GM21367 (cell line): ENCODE measurements around the gene NOL3.
A peak's percentile ranks its signal among the peaks of the same experiment; 100 is the strongest.

Source experiments
- ATAC-seq: cut with Tn5 transposase; IDR thresholded peaks from one replicate; pipeline ENCODE4 v1.9.1; 2021; ENCODE audit not compliant: unreplicated experiment

The NOL3 gene

DNA sequence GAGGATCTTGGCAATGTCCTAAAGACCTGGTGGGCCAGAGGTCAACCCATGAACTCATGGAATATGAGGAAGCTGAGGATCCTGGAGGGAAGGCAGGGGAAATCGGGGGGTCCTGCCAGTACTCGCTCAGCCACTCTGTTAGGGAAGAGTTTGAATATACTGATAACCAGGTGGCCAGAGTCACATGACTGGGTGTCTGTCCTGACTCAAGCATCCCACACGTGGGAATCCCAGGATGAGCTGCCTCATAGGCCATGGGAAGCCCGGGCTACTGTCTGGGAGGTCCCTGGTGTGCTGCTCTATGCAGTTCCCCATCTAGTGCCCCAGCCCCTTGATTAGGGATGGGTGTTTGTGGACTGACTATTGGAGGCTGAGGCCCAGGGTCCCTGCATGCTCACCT is 18.0 kb downstream of the NOL3 start:
- ATAC-seq = no peak

DNA sequence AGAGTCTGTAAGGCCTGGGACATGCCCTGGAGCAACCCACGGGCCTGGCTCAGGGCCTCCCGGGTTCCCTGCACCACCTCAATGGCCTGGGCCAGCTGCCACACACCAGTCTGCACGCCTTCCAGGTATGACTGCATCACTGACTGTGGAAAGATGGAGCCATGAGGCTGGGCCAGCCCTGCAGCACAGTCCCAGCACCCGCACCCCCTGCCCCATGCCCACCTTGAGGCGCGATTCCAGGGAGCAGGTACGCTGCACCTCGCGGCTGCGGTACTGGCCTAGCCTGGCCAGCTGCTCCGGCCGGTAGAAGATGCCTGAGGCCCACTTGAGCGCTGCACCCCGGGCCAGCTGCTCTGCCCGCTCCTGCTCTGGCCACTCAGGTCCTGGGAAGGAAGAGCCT is 18.5 kb downstream of the NOL3 start:
- ATAC-seq = no peak

DNA sequence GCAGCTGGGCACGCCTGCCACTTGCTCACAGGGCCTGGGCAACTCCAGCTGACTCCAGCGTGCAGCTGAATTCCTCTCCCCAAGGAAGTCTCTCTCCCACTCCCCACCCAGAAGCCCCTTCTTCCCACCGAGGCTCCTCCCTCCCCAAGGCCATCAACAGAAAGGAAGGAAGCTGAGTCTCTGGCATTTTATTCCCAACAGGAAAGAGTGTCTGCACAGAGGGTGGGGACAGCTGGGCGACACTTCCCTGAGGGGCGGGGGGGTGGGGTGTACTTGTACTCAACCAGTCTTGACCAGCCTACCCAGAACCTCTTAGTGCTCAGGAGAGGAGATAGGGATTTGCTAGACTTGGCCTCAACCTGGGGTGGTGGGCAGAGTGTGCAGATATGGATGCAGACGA is 19.7 kb downstream of the NOL3 start, which contains the start of gene EXOC3L1:
Gene EXOC3L1, minus strand, starts transcription at position 96 of the 400 bp plus-strand sequence. CDS start 460 bp downstream, outside the sequence.
- no peak for ATAC-seq

GRCh38 chr16:67190448-67191399 is 20.4 kb downstream of the NOL3 start:
- ATAC-seq = no peak

DNA sequence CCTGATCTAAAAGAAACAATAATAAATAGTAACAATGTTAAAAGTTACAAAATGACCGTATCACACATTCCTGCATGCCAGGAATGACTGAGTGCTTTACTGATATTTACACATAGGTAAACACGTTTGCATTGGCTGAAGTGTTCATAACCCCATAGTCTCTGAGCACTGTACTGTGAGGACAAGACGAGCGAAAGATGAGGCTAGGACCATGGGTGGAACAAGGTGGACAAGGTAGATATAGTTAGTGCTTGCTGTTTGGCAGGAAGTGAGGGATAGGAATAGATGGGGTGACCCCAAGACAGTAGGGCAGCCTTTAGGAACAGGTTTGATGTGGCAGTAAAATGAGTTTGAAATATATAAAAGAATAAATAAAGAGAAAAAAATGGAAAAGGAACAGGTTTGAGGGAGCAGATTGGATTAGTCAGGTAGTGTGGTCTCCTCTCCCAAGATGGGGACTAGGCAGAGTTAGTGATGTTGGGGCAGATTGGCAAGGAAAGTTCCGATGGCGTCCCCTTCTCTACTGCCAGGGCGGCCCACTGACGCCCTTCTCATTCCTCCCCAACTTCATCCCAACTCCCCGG is 21.2 kb downstream of the NOL3 start:
- no peak for ATAC-seq

DNA sequence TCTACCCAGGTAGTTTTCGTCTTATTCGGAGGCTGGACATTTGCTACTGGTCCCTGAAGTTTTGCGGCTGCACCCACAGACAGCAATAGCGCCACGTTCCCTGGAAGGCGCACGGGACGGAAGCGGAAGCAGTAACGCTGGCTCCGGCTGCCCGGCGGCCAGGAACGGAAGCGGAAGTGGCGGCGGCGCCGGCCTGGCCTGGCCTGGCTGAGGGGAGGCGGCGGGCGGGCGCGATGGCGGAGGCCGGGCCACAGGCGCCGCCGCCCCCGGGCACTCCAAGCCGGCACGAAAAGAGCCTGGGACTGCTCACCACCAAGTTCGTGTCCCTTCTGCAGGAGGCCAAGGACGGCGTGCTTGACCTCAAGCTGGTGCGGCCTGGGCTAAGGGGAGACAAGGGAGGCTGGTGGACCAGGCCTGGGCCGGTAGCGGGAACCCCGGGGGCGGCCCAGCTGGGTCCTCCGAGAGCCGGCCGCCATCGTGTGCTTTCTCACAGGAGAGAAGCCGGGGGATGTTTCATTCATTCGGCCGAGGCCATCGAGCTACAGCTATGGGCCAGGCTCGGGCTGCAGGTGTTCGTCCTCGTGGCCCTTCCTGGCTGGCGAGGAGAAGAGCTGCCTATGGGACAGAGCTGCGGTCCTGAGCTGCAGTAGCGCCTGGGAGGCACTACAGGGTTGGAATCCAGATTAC is 21.8 kb downstream of the NOL3 start, which contains the start of gene E2F4:
Gene E2F4, plus strand, starts transcription at position 161 of the 687 bp plus-strand sequence. Its CDS starts 73 bp downstream, at position 234.
- peak; percentile 75 for ATAC-seq

DNA sequence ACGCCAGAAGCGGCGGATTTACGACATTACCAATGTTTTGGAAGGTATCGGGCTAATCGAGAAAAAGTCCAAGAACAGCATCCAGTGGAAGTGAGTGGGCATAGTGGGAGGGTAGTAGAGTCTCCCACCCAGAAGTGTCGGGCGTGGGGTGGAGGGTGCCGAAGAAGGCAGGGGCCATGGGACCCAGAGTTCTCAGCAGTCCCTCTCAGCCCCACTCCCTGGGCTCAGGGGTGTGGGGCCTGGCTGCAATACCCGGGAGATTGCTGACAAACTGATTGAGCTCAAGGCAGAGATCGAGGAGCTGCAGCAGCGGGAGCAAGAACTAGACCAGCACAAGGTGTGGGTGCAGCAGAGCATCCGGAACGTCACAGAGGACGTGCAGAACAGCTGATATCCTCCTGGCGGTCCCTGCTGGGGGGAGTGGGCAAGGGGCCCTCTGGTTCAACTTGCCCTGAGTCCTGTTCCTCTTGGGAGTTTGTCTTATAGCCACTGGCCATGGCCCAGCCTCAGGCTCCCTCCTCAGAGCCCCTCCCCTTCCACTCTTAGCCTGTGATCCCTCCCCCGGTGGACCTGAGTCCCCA is 22.5 kb downstream of the NOL3 start:
- no peak for ATAC-seq

GRCh38 chr16:67193536-67193935 is 23.2 kb downstream of the NOL3 start:
- no peak for ATAC-seq

DNA sequence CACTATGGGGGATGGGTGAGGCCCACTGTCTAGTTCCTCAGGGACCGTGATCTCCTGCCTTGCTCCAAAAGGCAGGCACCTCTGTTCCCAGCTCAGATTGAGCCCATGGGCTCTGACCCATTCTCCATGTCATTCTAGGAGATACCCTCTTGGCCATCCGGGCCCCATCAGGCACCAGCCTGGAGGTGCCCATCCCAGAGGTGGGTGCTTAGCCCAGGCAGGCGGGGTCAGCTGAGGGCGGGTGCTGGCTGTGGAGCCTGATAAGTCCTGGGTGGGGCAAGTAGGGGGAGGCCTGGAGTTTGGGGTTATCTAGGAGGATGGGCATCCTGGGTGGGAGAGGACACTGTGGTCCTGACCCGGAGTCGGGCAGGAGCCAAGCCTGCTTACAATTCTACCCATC is 23.9 kb downstream of the NOL3 start:
- ATAC-seq = no peak

- ATAC-seq = no peak
These were observed 25.3 kb downstream of the NOL3 start for GRCh38 chr16:67195676-67196075.

DNA sequence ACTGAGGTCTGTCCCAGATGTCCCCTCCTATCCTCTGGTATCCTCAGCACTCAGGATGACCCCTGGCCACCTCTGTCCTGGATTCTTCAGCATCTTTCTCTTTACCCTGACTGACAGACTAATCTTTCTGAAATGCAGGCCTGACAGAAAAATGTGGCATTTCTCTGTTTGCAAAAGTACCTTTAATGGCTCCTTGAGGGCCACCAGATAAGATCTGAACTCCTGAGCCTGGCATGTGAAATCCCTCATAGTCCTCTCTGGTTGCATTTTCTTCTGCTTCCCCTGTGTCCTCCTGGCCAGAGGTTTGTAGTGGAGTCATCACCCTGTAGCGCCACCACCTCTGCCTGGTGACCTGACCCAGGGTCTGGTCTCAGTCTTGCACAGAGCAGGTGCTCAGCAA is 26.5 kb downstream of the NOL3 start:
- no peak for ATAC-seq

GRCh38 chr16:67197704-67198103 is 27.4 kb downstream of the NOL3 start:
- no peak for ATAC-seq

DNA sequence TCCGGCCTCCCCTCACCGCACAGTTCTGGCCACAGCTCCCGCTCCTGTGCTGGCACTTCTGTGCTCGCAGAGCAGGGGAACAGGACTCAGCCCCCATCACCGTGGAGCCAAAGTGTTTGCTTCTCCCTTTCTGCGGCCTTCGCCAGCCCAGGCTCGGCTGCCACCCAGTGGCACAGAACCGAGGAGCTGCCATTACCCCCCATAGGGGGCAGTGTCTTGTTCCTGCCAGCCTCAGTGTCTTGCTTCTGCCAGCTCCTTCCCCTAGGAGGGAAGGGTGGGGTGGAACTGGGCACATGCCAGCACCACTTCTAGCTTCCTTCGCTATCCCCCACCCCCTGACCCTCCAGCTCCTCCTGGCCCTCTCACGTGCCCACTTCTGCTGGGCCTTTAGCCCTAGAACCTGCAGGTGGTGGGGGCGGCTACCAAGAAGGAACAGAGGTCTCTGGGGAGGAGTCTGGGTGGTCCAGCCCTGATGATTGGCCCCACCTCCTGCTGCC is 27.9 kb downstream of the NOL3 start:
- no peak for ATAC-seq

- ATAC-seq = no peak
These were observed 28.9 kb downstream of the NOL3 start, which contains the start of gene ELMO3 for GRCh38 chr16:67199011-67199807. Gene ELMO3, plus strand, starts transcription at chr16:67199131. Its CDS starts 196 bp downstream, at chr16:67199327.

- ATAC-seq = no peak
These were observed 29.5 kb downstream of the NOL3 start for GRCh38 chr16:67199808-67200198.

GRCh38 chr16:67200491-67200890 is 30.2 kb downstream of the NOL3 start:
- no peak for ATAC-seq

DNA sequence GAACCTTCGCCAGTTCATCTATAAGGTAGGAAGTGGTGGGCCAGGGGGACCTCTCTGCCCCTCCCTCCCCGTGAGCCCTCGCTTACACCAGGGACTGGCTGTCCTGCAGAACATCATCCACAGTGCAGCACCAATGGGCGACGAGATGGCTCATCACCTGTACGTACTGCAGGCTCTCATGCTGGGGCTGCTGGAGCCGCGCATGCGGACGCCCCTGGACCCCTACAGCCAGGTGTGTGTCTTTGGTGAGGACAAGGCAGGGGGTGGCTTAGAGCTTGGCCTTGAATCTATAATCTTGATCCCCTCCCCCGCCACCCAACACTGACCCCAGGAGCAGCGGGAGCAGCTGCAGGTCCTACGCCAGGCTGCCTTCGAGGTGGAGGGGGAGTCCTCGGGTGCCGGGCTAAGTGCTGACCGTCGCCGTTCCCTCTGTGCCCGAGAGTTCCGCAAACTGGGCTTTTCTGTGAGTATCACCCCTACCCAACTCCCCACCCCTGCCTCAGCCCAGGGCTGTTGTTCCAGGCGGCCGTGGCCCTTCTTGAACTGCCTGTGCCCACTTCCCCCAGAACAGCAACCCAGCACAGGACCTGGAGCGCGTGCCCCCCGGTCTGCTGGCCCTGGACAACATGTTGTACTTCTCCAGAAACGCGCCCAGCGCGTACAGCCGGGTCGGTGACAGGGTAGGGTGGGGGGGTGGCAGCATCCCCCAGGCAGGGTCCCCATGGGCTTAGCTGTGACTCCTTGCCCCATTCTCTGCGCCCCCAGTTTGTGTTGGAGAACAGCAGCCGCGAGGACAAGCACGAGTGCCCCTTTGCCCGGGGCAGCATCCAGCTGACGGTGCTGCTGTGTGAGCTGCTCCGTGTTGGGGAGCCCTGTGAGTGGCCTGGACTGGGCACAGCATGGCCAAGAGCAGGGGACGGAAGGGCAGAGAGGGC is 31.3 kb downstream of the NOL3 start:
- no peak for ATAC-seq

GRCh38 chr16:67202426-67202825 is 32.1 kb downstream of the NOL3 start:
- no peak for ATAC-seq

- ATAC-seq = no peak
These were observed 32.7 kb downstream of the NOL3 start for GRCh38 chr16:67202956-67203493.
